Stimulated activated memory B cell treated with anti-CD40 and anti-IgM and Interleukin-4, amounts not matched to agents 10 μg/mL and 1 μg/mL and 100 μg/mL, for 72 hours (primary cell): Measurements from ENCODE around the gene APCDD1.
A peak's percentile ranks its signal among the peaks of the same experiment; 100 is the strongest.

Experiments
- ATAC-seq: fragments of 150-1000 bp; cut with Tn5 transposase; 2 replicates; pipeline ENCODE4 v1.10.0; 2021
- H3K27ac Mint-ChIP-seq: one replicate; pipeline ENCODE4 v1.8.0; 2022; ENCODE audit warnings: mild to moderate bottlenecking, mixed read lengths
- H3K27me3 Mint-ChIP-seq: one replicate; pipeline ENCODE4 v1.8.0; 2022; ENCODE audit warnings: mixed read lengths
- H3K36me3 Mint-ChIP-seq: one replicate; pipeline ENCODE4 v1.8.0; 2022; ENCODE audit warnings: mixed read lengths
- H3K4me1 Mint-ChIP-seq: one replicate; pipeline ENCODE4 v1.8.0; 2022; ENCODE audit warnings: mixed read lengths
- H3K4me3 Mint-ChIP-seq: one replicate; pipeline ENCODE4 v1.8.0; 2022; ENCODE audit warnings: mild to moderate bottlenecking, moderate library complexity, mixed read lengths
- H3K9me3 Mint-ChIP-seq: one replicate; pipeline ENCODE4 v1.8.0; 2022; ENCODE audit warnings: mixed read lengths

APCDD1 gene

DNA sequence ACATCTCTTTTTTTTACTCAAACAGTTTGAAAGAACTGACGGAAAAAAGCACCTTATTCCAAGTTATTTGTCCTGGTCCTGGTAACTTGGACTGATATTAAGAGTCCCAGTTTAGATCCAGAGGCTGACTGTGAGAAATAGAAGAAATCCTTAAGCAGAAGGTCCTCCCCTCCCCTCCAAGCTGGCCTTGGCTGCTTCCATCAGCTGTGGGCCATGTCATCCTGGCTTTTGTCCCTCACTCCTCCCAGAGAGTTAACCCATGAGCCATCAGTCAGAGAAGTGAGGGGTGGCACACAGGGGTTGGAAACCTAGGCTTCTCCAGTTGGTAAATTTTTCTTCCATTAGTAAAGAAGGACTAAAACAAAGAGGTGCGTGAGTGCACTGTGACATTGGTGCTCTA lies 61.6 kb downstream of the APCDD1 start:
- H3K27ac Mint-ChIP-seq: no peak overlapping the region
- H3K27me3 Mint-ChIP-seq: peaks cover 47% of the 10 kb centered on the region
- peaks cover 2% of the 10 kb centered on the region for H3K9me3 Mint-ChIP-seq
- no peak for ATAC-seq
- peaks cover 5% of the 10 kb centered on the region for H3K36me3 Mint-ChIP-seq
- H3K4me1 Mint-ChIP-seq: no peaks in the 10 kb centered on the region
- H3K4me3 Mint-ChIP-seq: no peak overlapping the region

DNA sequence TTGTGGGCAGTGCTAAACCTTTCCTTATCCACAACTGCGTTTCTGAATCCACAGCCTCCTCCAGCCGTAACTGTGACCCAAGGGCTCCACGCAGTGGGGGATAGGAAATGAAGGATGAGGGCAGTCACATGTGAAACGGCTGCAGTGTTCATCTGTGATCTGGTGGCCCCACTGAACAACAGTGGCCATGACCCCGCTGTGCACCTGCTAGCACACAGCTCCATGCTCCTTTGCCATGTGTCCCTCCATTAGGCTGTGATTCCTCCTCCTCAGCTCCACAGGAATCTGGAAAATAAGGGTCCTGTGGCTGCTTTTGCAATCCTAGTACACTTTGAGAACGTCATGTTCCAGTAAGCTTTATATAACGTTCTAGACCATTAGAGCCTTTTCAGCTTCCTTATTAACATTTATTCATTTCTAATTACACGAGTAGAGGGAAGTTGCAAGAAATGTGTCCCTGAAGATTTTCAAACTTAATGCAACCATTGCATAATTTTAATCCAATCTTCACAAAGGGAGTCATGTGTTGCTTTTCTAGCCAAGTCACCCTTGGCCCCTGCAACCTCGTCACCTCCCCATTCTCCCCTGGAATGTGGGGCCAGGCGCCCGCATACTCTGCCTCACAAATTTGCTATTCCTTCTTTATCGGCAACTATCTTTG lies 64.3 kb downstream of the APCDD1 start:
- Mint-ChIP-seq H3K27me3 (peaks cover 31% of the 10 kb centered on the region), H3K4me3 (no peak overlapping the region), H3K4me1 (no peaks in the 10 kb centered on the region), H3K36me3 (peaks cover 5% of the 10 kb centered on the region), H3K9me3 (peaks cover 2% of the 10 kb centered on the region), H3K27ac (no peak overlapping the region)
- ATAC-seq: no peak

DNA sequence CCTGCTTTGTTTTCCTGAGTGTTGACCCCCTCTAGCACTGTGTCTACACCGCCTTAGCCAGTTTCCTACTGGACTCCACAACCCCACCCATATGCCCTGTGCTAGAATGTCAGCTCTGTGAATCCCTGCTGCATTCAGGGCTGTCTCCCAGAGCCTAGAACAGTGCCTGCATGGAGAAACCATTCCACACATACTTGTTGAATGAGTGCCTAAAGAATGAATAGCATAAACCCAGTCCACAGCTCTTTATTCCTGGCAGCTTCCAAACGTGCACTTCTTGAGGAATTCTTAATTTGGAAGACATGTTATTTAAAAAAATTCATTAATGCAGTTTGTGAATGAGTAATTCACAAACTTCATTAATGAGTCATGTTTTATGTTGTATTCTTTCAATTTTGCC lies 64.9 kb downstream of the APCDD1 start:
- no peak for ATAC-seq
- Mint-ChIP-seq H3K4me1 (peaks cover 2% of the 10 kb centered on the region), H3K36me3 (peaks cover 5% of the 10 kb centered on the region), H3K4me3 (no peak overlapping the region), H3K9me3 (peaks cover 2% of the 10 kb centered on the region), H3K27ac (no peak overlapping the region), H3K27me3 (peaks cover 26% of the 10 kb centered on the region)

DNA sequence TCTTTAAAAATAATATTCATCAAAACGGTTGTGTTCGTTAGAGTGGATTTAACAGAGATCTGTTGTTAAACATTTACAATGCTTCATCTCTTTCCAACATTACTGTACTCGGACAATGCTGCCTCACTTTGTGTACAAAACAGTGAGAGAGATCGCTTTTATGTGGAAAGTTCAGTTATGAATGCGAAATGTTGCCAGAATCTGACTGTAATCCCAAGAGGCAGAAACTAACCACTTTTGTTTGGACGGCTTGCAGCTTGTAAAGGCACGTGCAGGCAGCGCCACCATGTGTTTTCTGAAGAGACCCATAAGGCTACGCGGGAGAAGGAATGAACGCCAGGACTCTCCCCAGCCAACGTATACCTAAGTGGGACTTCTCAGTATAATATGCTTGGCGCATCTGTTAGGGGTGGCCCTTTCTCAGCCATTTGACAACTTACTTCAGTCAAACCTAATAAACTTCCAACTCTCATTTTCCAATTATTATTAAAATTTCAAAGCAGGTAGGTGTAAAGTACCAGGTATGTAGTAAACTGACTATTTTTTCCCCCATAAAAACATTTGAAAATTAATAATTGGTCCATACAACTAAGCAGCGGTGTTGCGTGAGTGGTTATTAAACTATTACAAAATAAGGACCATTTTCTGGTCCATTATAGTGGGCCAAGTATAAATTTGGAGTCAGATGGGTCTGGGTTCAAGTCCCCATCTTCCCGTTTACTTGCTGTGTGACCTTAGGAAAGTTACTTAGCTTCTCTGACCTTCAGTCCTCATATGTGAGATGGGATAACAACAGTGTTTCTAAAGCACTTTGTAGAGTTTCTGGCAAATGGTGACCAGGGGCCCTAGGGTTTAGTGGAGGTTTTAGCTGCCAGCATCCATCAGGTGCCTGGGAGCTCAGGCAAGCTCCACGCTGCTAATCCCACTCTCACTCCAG lies 65.8 kb downstream of the APCDD1 start:
- Mint-ChIP-seq H3K4me3 (no peak overlapping the region), H3K27me3 (peaks cover 26% of the 10 kb centered on the region), H3K36me3 (peaks cover 5% of the 10 kb centered on the region), H3K4me1 (peaks cover 11% of the 10 kb centered on the region), H3K9me3 (peaks cover 2% of the 10 kb centered on the region), H3K27ac (no peak overlapping the region)
- peak; percentile 81 for ATAC-seq

DNA sequence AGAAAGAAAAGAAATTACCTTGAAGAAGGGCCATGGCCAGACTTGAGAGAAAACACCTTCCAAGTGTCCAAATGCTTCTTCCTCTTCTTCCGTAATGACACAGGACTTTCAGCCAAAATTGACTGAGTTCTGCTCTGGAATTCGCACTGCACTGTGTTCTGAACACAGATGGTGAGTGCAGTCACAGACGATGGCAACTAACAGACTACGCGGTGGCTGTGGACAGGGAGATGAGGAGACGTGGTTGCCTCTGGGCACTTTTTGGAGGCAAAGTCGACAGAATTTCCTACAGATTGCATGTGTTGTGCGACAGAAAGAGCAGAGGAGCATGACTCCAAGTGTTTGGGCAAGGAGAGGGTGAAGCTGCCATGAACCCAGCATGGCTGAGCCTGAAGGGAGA lies 67.1 kb downstream of the APCDD1 start:
- no peak overlapping the region for H3K4me3 Mint-ChIP-seq
- ATAC-seq: no peak
- peaks cover 5% of the 10 kb centered on the region for H3K36me3 Mint-ChIP-seq
- H3K27me3 Mint-ChIP-seq: peaks cover 26% of the 10 kb centered on the region
- H3K9me3 Mint-ChIP-seq: peaks cover 2% of the 10 kb centered on the region
- peaks cover 13% of the 10 kb centered on the region for H3K4me1 Mint-ChIP-seq
- H3K27ac Mint-ChIP-seq: no peak overlapping the region

DNA sequence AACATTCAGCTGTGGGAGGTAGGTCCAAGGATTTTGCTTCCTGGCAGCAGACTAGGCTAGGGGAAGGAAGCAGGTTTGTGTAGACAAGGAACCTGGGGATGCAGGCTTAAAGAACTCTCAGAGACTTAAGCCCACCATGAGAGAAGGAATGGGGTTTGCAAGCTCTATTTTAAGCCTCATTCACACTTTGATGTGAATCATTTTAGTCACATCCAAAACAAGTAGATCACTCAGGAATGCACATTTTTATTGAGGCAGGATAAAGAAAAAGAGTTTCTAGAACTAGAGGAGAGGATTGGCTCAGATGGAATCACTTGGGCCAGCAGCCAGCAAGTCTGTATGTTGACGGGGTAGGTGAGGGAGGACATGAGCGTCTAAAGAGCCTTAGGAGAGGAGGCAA lies 68.1 kb downstream of the APCDD1 start:
- H3K27me3 Mint-ChIP-seq: peaks cover 20% of the 10 kb centered on the region
- peaks cover 1% of the 10 kb centered on the region for H3K36me3 Mint-ChIP-seq
- H3K4me1 Mint-ChIP-seq: peaks cover 23% of the 10 kb centered on the region
- no peaks in the 10 kb centered on the region for H3K9me3 Mint-ChIP-seq
- no peak overlapping the region for H3K4me3 Mint-ChIP-seq
- no peak overlapping the region for H3K27ac Mint-ChIP-seq
- ATAC-seq: no peak

DNA sequence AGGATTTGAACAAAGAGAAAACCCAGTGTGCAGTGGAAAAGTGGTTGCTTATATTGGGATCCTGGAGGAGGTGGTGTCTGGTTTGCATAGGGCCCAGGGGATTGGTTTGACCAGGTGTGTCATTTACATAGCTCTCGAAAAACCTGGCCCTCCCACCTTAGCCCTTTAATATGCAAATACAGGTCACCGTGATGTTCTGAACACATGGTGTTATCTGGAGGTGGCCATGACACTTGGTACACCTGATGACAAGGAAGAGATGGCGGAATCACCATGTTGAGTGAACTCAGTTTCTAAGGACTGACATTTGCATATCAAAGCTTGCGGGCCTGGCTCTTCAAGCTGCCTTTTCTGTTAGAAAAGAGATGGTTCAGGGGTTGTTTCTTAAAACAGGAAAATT lies 69.1 kb downstream of the APCDD1 start:
- no peaks in the 10 kb centered on the region for H3K9me3 Mint-ChIP-seq

DNA sequence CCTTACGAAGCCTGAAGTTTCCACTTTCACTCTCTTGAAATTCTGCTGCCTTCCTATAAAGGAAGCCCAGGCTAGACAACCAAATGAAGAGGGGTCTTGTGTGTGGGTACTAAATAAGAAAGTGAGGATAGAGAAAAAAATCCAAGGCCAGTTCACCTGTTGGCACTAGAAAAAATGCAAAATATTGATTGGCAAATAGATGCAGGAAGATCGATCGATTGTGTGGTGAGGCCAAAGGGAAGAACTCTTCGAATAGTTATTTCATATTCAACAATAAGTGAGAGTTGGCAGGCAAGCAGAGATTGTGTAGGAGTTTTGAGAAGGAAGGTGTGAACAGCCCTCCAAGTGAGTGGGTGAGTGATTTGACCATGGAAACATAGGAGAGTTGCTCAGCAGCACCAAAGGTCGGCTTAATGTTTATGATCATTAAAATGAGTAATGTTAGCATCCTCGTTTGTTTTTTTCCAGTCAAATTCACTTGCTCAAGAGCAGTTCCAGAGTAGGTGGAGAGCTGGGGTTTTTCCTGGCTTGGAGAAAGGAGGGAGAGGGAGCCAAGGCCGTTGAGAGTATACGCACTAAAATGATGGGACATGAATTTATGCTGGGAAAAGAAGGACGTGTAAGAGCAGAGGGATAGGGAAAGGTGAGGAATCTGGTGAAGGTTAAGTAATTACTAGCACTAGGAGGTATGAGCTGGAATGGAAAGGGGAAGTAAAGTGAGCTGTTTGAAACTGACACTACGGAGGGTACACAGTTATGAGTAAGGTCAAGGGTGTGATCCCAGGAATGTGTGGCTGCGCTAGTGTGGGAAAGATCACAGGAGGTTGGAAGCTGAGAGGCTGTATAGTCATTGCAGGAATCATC lies 70.3 kb downstream of the APCDD1 start:
- no peak for ATAC-seq

More for the DNA sequence above, 69.1 kb downstream of the APCDD1 start:
- Mint-ChIP-seq H3K4me1 (peaks cover 32% of the 10 kb centered on the region), H3K4me3 (no peak overlapping the region), H3K36me3 (no peaks in the 10 kb centered on the region), H3K27ac (no peak overlapping the region), H3K27me3 (peaks cover 14% of the 10 kb centered on the region)
- no peak for ATAC-seq

DNA sequence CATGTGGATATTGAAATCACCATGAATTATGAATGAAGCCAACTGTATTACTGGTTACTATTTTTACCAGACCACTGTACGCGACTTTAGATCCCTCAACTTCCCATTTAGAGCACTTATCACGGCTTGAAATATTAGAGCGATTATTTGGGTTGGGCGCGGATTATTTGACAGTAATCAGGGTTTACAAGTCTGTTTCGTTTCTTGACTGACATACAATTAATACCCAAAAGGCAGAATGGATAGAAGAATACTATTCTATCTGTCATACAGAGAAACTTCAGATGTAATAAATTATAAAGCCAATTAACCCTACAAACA lies 70.9 kb downstream of the APCDD1 start:
- no peak for ATAC-seq
- peak overlapping the region; percentile 92 for H3K27ac Mint-ChIP-seq
- H3K27me3 Mint-ChIP-seq: no peaks in the 10 kb centered on the region
- H3K9me3 Mint-ChIP-seq: no peaks in the 10 kb centered on the region
- no peaks in the 10 kb centered on the region for H3K36me3 Mint-ChIP-seq
- H3K4me1 Mint-ChIP-seq: peaks cover 50% of the 10 kb centered on the region
- peak overlapping the region; percentile 98 for H3K4me3 Mint-ChIP-seq

More for the DNA sequence above, 70.3 kb downstream of the APCDD1 start:
- Mint-ChIP-seq H3K36me3 (no peaks in the 10 kb centered on the region), H3K9me3 (no peaks in the 10 kb centered on the region), H3K4me1 (peaks cover 44% of the 10 kb centered on the region), H3K27me3 (peaks cover 2% of the 10 kb centered on the region), H3K4me3 (peak overlapping the region; percentile 98), H3K27ac (peak overlapping the region; percentile 92)

DNA sequence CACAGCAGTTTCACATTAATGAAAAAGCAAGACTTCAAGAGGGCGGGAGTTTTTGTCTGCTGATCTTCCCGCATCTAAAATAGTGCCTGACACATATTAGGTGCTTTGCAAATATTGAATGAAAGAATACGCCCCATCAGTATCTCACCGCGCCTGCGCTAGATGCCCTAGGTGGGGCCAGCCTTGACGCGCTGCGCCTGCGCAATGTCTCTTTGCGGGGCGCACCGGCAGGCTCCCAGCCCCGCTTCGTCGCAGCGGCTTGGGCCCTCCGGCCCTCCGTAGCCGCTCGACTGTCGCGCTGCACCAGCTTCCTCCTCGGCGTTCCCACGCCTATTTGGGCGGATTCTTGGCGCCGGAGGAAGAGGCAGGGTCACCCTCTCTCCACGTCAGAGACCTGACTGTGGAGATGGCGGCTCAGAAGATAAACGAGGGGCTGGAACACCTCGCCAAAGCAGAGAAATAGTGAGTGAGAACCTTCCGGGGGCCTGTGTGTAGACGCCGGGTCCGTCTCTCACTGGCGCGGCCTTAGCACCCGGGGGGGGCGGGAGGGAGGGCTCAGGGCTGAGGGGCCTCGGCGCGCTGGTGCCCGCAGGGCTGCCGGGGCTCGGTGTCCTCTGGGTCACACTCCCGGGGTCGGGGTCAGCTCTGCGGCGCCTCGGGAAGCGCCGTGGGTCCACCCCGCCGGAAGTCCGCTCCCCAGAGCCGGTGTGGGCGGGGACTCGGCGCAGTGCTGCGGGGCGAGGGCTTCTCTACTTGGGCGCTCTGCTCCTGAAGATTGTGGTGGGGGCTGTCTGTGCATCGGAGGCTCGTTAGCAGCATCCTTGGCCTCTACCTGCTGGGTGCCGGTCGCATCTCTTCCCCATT lies 71.5 kb downstream of the APCDD1 start, which contains the start of gene NAPG:
Gene NAPG, plus strand, starts transcription at position 331 of the 864 bp plus-strand sequence. Its CDS starts 76 bp downstream, at position 407.
- peak; percentile 93 for ATAC-seq
- Mint-ChIP-seq H3K27ac (peak within 1 kb of the TSS; percentile 92), H3K4me3 (peak within 1 kb of the TSS; percentile 98), H3K9me3 (no peaks in the 10 kb centered on the region), H3K27me3 (no peaks in the 10 kb centered on the region), H3K4me1 (peaks cover 56% of the 10 kb centered on the region), H3K36me3 (no peaks in the 10 kb centered on the region)

DNA sequence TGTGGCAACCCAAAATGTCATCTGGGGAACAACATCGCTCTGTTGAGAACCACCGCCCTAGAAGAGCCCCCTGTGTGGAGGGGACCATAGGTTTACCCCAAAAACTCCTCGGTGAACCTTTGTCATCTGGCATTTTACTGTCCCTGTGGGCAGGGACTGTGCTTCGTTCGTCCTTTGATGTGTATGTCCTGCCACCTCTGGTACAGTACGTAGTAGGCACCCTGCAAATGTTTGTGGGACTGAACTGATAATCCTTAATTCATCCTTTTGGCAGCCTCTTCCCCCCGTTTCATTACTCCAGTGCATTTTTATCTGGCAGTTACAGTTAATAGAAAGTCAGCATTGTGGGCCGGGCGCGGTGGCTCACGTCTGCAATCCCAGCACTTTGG lies 72.1 kb downstream of the APCDD1 start:
- H3K36me3 Mint-ChIP-seq: no peaks in the 10 kb centered on the region
- H3K27ac Mint-ChIP-seq: peak overlapping the region; percentile 92
- H3K4me3 Mint-ChIP-seq: peak overlapping the region; percentile 90
- no peaks in the 10 kb centered on the region for H3K27me3 Mint-ChIP-seq
- ATAC-seq: no peak
- H3K4me1 Mint-ChIP-seq: peaks cover 57% of the 10 kb centered on the region
- no peaks in the 10 kb centered on the region for H3K9me3 Mint-ChIP-seq

DNA sequence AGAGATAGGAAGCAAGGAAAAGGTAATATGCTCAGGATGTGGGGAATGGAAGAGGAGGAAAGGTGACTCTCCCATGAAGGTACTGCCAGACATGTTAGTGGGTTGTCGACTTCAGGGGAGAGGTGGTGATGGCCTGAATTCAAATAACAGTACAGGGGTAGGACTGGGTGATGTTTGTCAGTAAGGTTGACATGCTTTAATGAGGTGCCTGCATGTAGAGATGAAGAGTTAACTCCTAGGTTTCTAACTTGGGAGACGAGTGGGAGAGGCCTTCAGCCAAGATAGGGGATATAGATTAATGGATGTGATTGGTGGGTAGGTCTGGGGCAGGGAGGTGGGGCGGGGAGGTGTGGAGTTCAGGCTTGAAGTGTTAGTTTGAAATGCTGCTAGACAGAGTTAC lies 74.0 kb downstream of the APCDD1 start:
- Mint-ChIP-seq H3K4me3 (no peak overlapping the region), H3K27ac (peak overlapping the region; percentile 18), H3K27me3 (no peaks in the 10 kb centered on the region), H3K4me1 (peaks cover 57% of the 10 kb centered on the region), H3K9me3 (no peaks in the 10 kb centered on the region), H3K36me3 (no peaks in the 10 kb centered on the region)
- no peak for ATAC-seq

DNA sequence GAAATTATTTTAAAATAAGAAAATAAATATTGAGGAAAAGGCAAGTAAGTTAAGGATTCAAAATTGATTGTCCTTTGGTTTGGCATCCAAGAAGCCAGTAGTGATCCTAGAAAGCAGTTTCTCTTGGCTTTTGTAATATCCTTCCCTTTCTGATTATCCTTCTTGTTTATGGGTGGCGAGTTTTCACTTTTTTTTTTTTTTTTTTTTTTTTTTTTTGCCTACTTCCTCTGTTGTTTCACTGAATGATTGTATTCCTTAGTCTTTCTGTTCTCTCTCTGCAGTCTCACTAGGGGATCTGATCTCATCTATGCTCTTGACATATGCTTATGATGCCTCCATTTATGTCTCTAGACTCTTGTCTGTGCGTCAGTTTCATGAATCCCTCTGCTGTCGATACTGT lies 75.6 kb downstream of the APCDD1 start:
- no peaks in the 10 kb centered on the region for H3K27me3 Mint-ChIP-seq
- peak overlapping the region; percentile 68 for H3K27ac Mint-ChIP-seq
- ATAC-seq: no peak
- H3K36me3 Mint-ChIP-seq: no peaks in the 10 kb centered on the region
- peaks cover 50% of the 10 kb centered on the region for H3K4me1 Mint-ChIP-seq
- H3K4me3 Mint-ChIP-seq: no peak overlapping the region
- H3K9me3 Mint-ChIP-seq: no peaks in the 10 kb centered on the region

DNA sequence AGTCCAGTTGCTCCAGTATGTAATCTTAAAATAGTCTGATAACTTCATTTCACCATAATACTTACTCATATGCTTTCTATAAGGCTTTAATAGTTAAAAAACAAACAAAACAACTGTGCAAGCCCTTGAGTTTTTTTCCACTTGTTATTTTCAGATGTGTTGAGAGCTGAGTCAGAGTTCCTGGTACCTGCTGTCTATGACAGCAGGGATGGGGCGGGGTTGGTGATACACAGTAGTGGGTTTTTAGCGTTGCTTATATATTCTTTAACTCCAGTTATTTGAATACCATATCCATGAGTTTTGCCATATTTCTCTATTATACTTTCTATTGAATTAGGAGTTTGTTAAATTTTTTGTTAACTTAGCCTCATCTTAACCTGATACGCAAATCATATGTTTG lies 76.4 kb downstream of the APCDD1 start:
- no peak overlapping the region for H3K4me3 Mint-ChIP-seq
- no peaks in the 10 kb centered on the region for H3K9me3 Mint-ChIP-seq
- no peaks in the 10 kb centered on the region for H3K36me3 Mint-ChIP-seq
- peak overlapping the region; percentile 68 for H3K27ac Mint-ChIP-seq
- H3K4me1 Mint-ChIP-seq: peaks cover 46% of the 10 kb centered on the region
- H3K27me3 Mint-ChIP-seq: no peaks in the 10 kb centered on the region
- ATAC-seq: no peak
